Activated T-cell treated with anti-CD3 and anti-CD28 coated beads, Interleukin-2, amount 50 U/mL, for 4 hours (primary cell): ENCODE results near the gene TENT4A. TPM values are rescaled to one million over a fixed set of nuclear protein-coding genes. Genes with fewer than 3 reads are reported as not detected.

Source experiments
- ATAC-seq, 2 donors: fragments of 200-7000 bp; cut with Tn5 transposase; one replicate each; pipeline ENCODE4 v1.10.0; 2021
- DNase-seq: peaks from one replicate; pipeline ENCODE4 v3.0.0-alpha.2; 2020
- H3K27me3 Mint-ChIP-seq: one replicate; pipeline ENCODE4 v1.8.0; 2021; ENCODE audit warnings: low read depth, mixed read lengths
- H3K36me3 Mint-ChIP-seq: one replicate; pipeline ENCODE4 v1.8.0; 2022; ENCODE audit warnings: mixed read lengths; ENCODE audit not compliant: insufficient read depth
- H3K4me1 Mint-ChIP-seq: one replicate; pipeline ENCODE4 v1.8.0; 2021; ENCODE audit warnings: low read depth, mixed read lengths
- H3K4me3 Mint-ChIP-seq: one replicate; pipeline ENCODE4 v1.8.0; 2021; ENCODE audit warnings: mild to moderate bottlenecking, moderate library complexity, mixed read lengths
- H3K9me3 Mint-ChIP-seq: one replicate; pipeline ENCODE4 v1.8.0; 2021; ENCODE audit warnings: mixed read lengths
- total RNA-seq, 3 donors: library from RNA; stranded (reverse); gene quantifications; one replicate each; pipeline ENCODE4 v1.2.1, GENCODE V29; 2021

TENT4A gene
- total RNA-seq, 3 donors from 2014 or later, result 24.7 to 27.4 (median 25.9) TPM

GRCh38 chr5:6805841-6806240 lies 92.6 kb downstream of the TENT4A start:
- DNase-seq, result no peak
- peaks cover 4% of the 10 kb centered on the region for H3K27me3 Mint-ChIP-seq
- peaks cover 5% of the 10 kb centered on the region for H3K9me3 Mint-ChIP-seq
- no peaks in the 10 kb centered on the region for H3K4me1 Mint-ChIP-seq
- H3K36me3 Mint-ChIP-seq, result no peaks in the 10 kb centered on the region
- no peak overlapping the region for H3K4me3 Mint-ChIP-seq
- ATAC-seq, result no peak

Other genes starting within 250 kb of the TENT4A start
- 100 to 1,000 TPM; 160 to 175 (median 165) TPM for gene NSUN2, start 80.4 kb upstream of the TENT4A start, total RNA-seq
- gene SRD5A1, start 80.0 kb upstream of the TENT4A start, total RNA-seq, result 1 to 10 TPM; 7.1 to 9.6 (median 8.8) TPM